ENCODE results near the gene PSMA3. TPM values are rescaled to one million over a fixed set of nuclear protein-coding genes. Genes with fewer than 3 reads are reported as not detected.

The PSMA3 gene
- polyA plus RNA-seq, 3 donors = 59.9 to 170 (median 147) TPM

GRCh38 chr14:58305730-58306129 lies 61.1 kb downstream of the PSMA3 start:
- peaks cover 89% of the 10 kb centered on the region for H4K20me1 ChIP-seq (ENCODE audit: insufficient read depth, low read length)
- no peak overlapping the region for H3K27ac ChIP-seq (ENCODE audit: low read depth in 1 of 2, low read length in 2 of 2)
- intact Hi-C loops (cut with micrococcal nuclease) = no loop called here
- no peak for DNase-seq
- Mint-ChIP-seq H3K9me3 (no peaks in the 10 kb centered on the region), H3K4me1 (peaks cover 8% of the 10 kb centered on the region), H3K27ac (no peak overlapping the region), H3K27me3 (ENCODE audit: low read depth in 3 of 3) (no peaks in the 10 kb centered on the region), H3K4me3 (no peak overlapping the region), H3K36me3 (peaks cover 48 to 61% of the 10 kb centered on the region in 2 donors)
- H3K36me3 ChIP-seq (replicated peaks in 1 of 2; ENCODE audit: control insufficient read depth in 1 of 2, insufficient read depth in 2 of 2, low read length in 2 of 2) = peaks cover 69 to 97% of the 10 kb centered on the region in 2 donors
- H3K9ac ChIP-seq (ENCODE audit: insufficient read depth, low read length, poor library complexity, severe bottlenecking) = no peak overlapping the region
- H3K4me1 ChIP-seq (ENCODE audit: control insufficient read depth in 1 of 2, insufficient read depth in 2 of 2, low read length in 2 of 2) = peaks cover 0 to 3% of the 10 kb centered on the region in 2 donors
- peaks cover 74% of the 10 kb centered on the region for H3K79me2 ChIP-seq (ENCODE audit: insufficient read depth, low read length)
- no peaks in the 10 kb centered on the region for H3K27me3 ChIP-seq (ENCODE audit: control insufficient read depth in 2 of 2, insufficient read depth in 2 of 2, low read length in 2 of 2)
- WGBS (ENCODE audit: insufficient coverage) = no CpG with 5 or more reads among the region's 2 CpGs
- no peak for TF ChIP-seq CTCF (IDR thresholded peaks at IDR 0.05)
- H3K9me3 ChIP-seq (replicated peaks in 1 of 2; ENCODE audit: control insufficient read depth in 1 of 2, insufficient read depth in 1 of 2, low read length in 2 of 2) = no peaks in the 10 kb centered on the region
- no peak overlapping the region for H3K4me2 ChIP-seq (replicated peaks; ENCODE audit: extremely low read depth, low read length, poor library complexity, severe bottlenecking)
- no peak overlapping the region for H2AFZ ChIP-seq (ENCODE audit: insufficient read depth, low read depth, low read length, poor library complexity, severe bottlenecking)
- no peak overlapping the region for H3K4me3 ChIP-seq (replicated peaks in 1 of 3; ENCODE audit: low read depth in 2 of 3, low read length in 3 of 3)

GRCh38 chr14:58307597-58308316 lies 63.1 kb downstream of the PSMA3 start:
- H3K79me2 ChIP-seq (ENCODE audit: insufficient read depth, low read length) = peaks cover 55% of the 10 kb centered on the region
- intact Hi-C loops (cut with micrococcal nuclease) = no loop called here
- H3K36me3 Mint-ChIP-seq = peaks cover 46 to 54% of the 10 kb centered on the region in 2 donors

More at GRCh38 chr14:58307597-58308316, 63.1 kb downstream of the PSMA3 start:
- Histone ChIP-seq H4K20me1 (ENCODE audit: insufficient read depth, low read length) (peaks cover 72% of the 10 kb centered on the region), H2AFZ (ENCODE audit: insufficient read depth, low read depth, low read length, poor library complexity, severe bottlenecking) (no peak overlapping the region), H3K4me2 (replicated peaks; ENCODE audit: extremely low read depth, low read length, poor library complexity, severe bottlenecking) (no peak overlapping the region), H3K27ac (ENCODE audit: low read depth in 1 of 2, low read length in 2 of 2) (no peak overlapping the region), H3K27me3 (ENCODE audit: control insufficient read depth in 2 of 2, insufficient read depth in 2 of 2, low read length in 2 of 2) (no peaks in the 10 kb centered on the region), H3K36me3 (replicated peaks in 1 of 2; ENCODE audit: control insufficient read depth in 1 of 2, insufficient read depth in 2 of 2, low read length in 2 of 2) (peaks cover 68 to 98% of the 10 kb centered on the region in 2 donors), H3K9me3 (replicated peaks in 1 of 2; ENCODE audit: control insufficient read depth in 1 of 2, insufficient read depth in 1 of 2, low read length in 2 of 2) (no peaks in the 10 kb centered on the region), H3K4me1 (ENCODE audit: control insufficient read depth in 1 of 2, insufficient read depth in 2 of 2, low read length in 2 of 2) (no peaks in the 10 kb centered on the region), H3K4me3 (replicated peaks in 1 of 3; ENCODE audit: low read depth in 2 of 3, low read length in 3 of 3) (no peak overlapping the region), H3K9ac (ENCODE audit: insufficient read depth, low read length, poor library complexity, severe bottlenecking) (no peak overlapping the region)
- Mint-ChIP-seq H3K27me3 (ENCODE audit: low read depth in 3 of 3) (no peaks in the 10 kb centered on the region), H3K4me1 (peaks cover 5% of the 10 kb centered on the region), H3K27ac (no peak overlapping the region), H3K4me3 (no peak overlapping the region), H3K9me3 (no peaks in the 10 kb centered on the region)
- no peak for DNase-seq
- WGBS (ENCODE audit: insufficient coverage) = 100% methylated on average over 3 of the region's 8 CpGs
- no peak for TF ChIP-seq CTCF (IDR thresholded peaks at IDR 0.05)

All from CD14-positive monocyte (primary cell).